ENCODE data around the gene ANGPTL8.

DNA sequence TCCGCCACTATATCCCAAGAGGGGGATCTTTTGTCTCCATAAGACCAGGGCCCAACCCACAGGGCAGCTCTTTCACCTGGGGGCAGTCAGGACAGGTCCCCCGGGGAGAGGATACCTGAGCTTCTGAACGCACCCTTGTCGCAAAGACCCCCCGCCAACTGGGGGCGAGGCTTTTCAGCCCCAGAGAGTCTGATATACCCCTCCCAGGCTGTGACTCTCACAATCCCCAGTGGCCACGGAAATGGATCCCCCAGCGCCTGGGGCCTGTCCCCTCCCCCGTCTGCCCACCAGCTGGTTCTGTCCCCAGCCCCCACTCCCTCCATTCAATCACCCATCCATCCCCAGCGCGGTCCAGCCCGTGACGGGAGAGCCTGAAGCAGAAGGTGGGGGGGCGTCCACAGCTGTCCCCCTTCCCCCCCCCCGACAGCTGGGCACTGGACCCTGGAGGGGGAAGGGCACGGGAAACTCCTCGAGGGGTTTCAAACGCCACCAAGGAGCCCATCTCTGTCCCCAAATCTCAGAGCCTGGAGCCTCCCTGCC lies 22.1 kb downstream of the ANGPTL8 start:
- TF ChIP-seq, protein P1, sequence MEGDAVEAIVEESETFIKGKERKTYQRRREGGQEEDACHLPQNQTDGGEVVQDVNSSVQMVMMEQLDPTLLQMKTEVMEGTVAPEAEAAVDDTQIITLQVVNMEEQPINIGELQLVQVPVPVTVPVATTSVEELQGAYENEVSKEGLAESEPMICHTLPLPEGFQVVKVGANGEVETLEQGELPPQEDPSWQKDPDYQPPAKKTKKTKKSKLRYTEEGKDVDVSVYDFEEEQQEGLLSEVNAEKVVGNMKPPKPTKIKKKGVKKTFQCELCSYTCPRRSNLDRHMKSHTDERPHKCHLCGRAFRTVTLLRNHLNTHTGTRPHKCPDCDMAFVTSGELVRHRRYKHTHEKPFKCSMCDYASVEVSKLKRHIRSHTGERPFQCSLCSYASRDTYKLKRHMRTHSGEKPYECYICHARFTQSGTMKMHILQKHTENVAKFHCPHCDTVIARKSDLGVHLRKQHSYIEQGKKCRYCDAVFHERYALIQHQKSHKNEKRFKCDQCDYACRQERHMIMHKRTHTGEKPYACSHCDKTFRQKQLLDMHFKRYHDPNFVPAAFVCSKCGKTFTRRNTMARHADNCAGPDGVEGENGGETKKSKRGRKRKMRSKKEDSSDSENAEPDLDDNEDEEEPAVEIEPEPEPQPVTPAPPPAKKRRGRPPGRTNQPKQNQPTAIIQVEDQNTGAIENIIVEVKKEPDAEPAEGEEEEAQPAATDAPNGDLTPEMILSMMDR (conservative IDR thresholded peaks at IDR 0.05; ENCODE audit: low read depth in 2 of 2) = no peak
- TF ChIP-seq EZH2 (IDR thresholded peaks at IDR 0.05; ENCODE audit: low read depth, unreplicated experiment) = no peak
